Smooth muscle cell of trachea (primary cell): ENCODE results near the gene OR6A2. TPM values are rescaled to one million over a fixed set of nuclear protein-coding genes. Genes with fewer than 3 reads are reported as not detected.

Experiments used
- total RNA-seq: library from RNA; depleted of rRNA; stranded (reverse); fragments of >200 nt; gene quantifications from 2 replicates; pipeline ENCODE4 v1.2.1, GENCODE V29; 2014

Gene OR6A2
- total RNA-seq: 0.17 and 0.73 TPM in 2 replicates

GRCh38 chr11:6799402-6799801 is at the start of gene OR6A2:
OR6A2 (minus strand) TSS chr11:6799689; CDS start chr11:6795708, 3,981 bp downstream.

GRCh38 chr11:6845383-6845782 is 45.9 kb upstream of the OR6A2 start, which contains the start of gene OR10A5:
OR10A5 (plus strand) TSS chr11:6845683; CDS start chr11:6845683, 0 bp downstream.

GRCh38 chr11:6782720-6783119 is 16.8 kb downstream of the OR6A2 start, which contains the start of gene OR2AG1:
OR2AG1 (plus strand) TSS chr11:6783020; CDS start chr11:6785038, 2,018 bp downstream.

GRCh38 chr11:6771926-6772893 is 27.3 kb downstream of the OR6A2 start, which contains the start of gene OR2AG2:
OR2AG2 (minus strand) TSS chr11:6771976; CDS start chr11:6768957, 3,019 bp downstream.

Other genes starting within 250 kb of the OR6A2 start
- 10.0 and 11.9 TPM in 2 replicates for gene RRP8, start 196.1 kb downstream of the OR6A2 start, total RNA-seq
- 227 and 239 TPM in 2 replicates for gene ILK, start 195.9 kb downstream of the OR6A2 start, total RNA-seq
- gene TAF10, start 187.5 kb downstream of the OR6A2 start, total RNA-seq: 46.5 and 87.8 TPM in 2 replicates
- gene TPP1, start 180.3 kb downstream of the OR6A2 start, total RNA-seq: 38.3 and 205 TPM in 2 replicates
- 24.4 and 39.2 TPM in 2 replicates for gene DCHS1, start 143.9 kb downstream of the OR6A2 start, total RNA-seq
- 32.3 and 48.6 TPM in 2 replicates for gene MRPL17, start 116.3 kb downstream of the OR6A2 start, total RNA-seq
- 0.15 and 0.33 TPM in 2 replicates for gene OR2AG2, start 27.7 kb downstream of the OR6A2 start, total RNA-seq
- gene OR2AG1, start 16.7 kb downstream of the OR6A2 start, total RNA-seq: not detected in 2 replicates
- gene OR10A5, start 46.0 kb upstream of the OR6A2 start, total RNA-seq: not detected in 2 replicates
- gene OR10A2, start 63.4 kb upstream of the OR6A2 start, total RNA-seq: not detected in 2 replicates
- not detected in 2 replicates for gene OR10A4, start 76.9 kb upstream of the OR6A2 start, total RNA-seq
- gene OR2D2, start 92.8 kb upstream of the OR6A2 start, total RNA-seq: 0.29 and 0.50 TPM in 2 replicates
- gene OR2D3, start 121.3 kb upstream of the OR6A2 start, total RNA-seq: not detected in 2 replicates
- gene ZNF215, start 126.7 kb upstream of the OR6A2 start, total RNA-seq: 2.3 and 6.5 TPM in 2 replicates
- gene ZNF214, start 220.7 kb upstream of the OR6A2 start, total RNA-seq: 5.1 and 9.9 TPM in 2 replicates
- gene NLRP14, start 220.8 kb upstream of the OR6A2 start, total RNA-seq: 0.17 and 0.29 TPM in 2 replicates